ENCODE measurements around the gene SEMA4G. TPM values are rescaled to one million over a fixed set of nuclear protein-coding genes. Genes with fewer than 3 reads are reported as not detected.

Gene SEMA4G, protein sequence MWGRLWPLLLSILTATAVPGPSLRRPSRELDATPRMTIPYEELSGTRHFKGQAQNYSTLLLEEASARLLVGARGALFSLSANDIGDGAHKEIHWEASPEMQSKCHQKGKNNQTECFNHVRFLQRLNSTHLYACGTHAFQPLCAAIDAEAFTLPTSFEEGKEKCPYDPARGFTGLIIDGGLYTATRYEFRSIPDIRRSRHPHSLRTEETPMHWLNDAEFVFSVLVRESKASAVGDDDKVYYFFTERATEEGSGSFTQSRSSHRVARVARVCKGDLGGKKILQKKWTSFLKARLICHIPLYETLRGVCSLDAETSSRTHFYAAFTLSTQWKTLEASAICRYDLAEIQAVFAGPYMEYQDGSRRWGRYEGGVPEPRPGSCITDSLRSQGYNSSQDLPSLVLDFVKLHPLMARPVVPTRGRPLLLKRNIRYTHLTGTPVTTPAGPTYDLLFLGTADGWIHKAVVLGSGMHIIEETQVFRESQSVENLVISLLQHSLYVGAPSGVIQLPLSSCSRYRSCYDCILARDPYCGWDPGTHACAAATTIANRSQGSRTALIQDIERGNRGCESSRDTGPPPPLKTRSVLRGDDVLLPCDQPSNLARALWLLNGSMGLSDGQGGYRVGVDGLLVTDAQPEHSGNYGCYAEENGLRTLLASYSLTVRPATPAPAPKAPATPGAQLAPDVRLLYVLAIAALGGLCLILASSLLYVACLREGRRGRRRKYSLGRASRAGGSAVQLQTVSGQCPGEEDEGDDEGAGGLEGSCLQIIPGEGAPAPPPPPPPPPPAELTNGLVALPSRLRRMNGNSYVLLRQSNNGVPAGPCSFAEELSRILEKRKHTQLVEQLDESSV
- total RNA-seq = 0.72 and 2.5 TPM in 2 replicates
- 4.0 TPM for polyA plus RNA-seq (2012)

- peak; percentile 38 for DNase-seq (ENCODE audit: low read depth)
Measured at GRCh38 chr10:100969187-100970075, at the start of gene SEMA4G. Gene SEMA4G, plus strand, starts transcription at chr10:100969504. Its CDS starts 3,409 bp downstream, at chr10:100972913.

DNA sequence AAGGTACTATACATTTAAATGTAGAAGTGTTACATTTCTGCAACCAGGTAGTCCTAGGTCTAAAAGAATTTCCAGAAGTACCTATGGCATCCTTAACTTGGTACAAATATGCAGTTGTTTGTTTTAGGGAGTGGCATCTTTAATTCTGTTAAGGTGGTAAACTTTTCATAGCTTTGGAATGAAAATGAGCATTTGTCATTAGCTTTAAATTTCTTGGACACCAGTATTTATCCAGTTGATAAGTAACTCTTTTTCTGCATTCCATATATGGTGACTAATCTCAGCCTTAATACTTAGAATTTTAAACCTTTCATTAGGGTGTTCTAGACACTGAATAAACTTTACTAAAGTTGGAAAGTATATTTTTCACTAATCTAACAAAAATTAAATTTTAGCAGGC is 45.7 kb upstream of the SEMA4G start:
- no peak for DNase-seq (ENCODE audit: low read depth)

GRCh38 chr10:100927266-100927665 is 42.0 kb upstream of the SEMA4G start:
- no peak for DNase-seq (ENCODE audit: low read depth)

DNA sequence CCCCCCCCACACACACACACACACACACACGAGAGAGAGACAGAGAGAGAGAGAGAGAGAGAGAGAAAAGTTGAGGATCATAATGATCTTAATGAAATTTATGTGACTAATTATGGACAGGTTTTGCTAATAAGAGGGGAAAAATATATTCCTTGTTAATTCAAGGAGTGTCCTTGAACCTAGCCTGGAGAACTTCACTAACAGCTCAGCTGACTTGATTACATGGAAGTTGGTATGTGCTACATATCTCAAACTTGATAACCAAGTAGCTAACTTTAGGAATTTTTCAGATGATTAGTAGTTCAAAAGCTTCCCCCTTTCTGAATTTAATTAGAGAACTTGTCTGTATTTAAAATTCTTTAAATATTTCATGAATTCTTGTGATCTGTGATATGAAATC is 41.3 kb upstream of the SEMA4G start:
- DNase-seq (ENCODE audit: low read depth) = no peak

DNA sequence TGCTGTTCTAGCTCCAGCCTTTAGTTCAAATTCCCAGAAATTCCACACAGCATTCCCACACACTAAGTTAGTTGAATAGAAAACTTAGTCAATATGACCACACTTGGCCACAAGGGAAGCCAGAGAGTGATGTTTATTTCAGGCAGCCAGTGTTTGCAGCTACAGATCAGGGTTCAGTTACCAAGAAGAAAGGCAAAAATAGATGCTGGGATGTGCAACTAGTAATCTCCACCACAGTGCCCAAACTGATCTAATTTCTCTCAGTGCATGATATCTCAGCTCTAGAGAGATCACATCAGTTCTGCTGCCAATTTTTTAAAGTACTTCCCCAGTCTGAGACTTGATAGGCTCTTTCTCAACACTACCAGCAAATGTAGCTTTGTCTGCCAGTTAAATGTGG is 38.9 kb upstream of the SEMA4G start:
- peak; percentile 32 for DNase-seq (ENCODE audit: low read depth)

DNA sequence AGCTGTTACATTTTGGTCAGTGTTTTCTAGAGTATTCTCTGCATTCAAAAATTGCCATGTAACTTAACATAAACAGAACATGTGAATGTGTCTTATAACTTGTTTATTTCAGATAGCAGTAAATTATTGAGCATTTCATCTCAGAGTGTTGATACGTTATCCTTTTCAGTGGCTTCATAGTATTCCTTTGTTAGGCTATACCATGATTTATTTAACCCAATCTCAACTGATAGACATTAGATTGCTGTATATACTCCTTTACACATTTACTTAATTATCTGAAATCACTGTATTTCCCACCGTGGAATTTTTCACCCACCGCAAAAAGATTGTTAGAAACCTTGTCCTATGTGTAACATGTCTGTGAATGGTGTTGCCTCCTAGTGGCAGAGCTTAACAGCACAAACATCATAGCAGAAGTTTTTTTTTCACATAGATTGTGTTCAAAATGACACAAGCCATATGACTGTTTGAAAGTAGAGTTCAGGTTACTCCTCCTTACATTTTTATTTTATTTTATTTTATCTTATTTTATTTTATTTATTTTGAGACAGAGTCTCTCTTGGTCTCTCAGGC is 35.1 kb upstream of the SEMA4G start:
- no peak for DNase-seq (ENCODE audit: low read depth)

DNA sequence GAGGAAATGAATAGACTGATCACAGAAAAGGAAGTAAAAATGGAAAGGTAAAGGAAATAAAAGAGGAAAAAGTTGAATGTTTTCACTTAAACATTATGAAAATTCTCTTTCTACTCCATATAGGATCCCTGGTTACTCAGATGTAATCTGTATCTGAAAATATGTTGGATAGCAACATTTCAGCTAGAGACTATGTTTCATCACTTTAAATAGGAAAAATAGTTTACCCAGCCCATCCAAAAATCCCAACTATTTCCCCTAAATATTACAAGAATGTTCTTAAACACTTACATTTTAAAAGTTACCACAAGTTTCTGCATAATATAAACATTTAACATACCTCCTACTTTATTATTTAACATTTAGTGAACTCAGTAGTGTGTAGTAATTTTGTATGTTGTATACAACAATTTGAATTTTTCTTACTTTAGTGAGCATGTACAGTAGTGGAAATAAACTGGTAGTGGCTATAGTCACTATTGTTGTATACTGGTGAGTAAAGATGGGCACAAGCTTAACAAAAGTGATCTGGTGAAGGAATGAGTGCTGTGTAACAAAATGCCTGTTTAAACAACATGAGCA is 29.4 kb upstream of the SEMA4G start:
- no peak for DNase-seq (ENCODE audit: low read depth)

GRCh38 chr10:100942229-100942628 is 27.1 kb upstream of the SEMA4G start:
- DNase-seq (ENCODE audit: low read depth) = no peak

GRCh38 chr10:100943508-100943907 is 25.8 kb upstream of the SEMA4G start:
- no peak for DNase-seq (ENCODE audit: low read depth)

GRCh38 chr10:100945754-100946153 is 23.6 kb upstream of the SEMA4G start:
- DNase-seq (ENCODE audit: low read depth) = no peak

- DNase-seq (ENCODE audit: low read depth) = peak; percentile 67
Measured at GRCh38 chr10:100948916-100949315, 20.4 kb upstream of the SEMA4G start.

- no peak for DNase-seq (ENCODE audit: low read depth)
Measured at GRCh38 chr10:100960251-100960650, 9.1 kb upstream of the SEMA4G start.

GRCh38 chr10:100962351-100963080 is 6.8 kb upstream of the SEMA4G start:
- DNase-seq (ENCODE audit: low read depth) = no peak

DNA sequence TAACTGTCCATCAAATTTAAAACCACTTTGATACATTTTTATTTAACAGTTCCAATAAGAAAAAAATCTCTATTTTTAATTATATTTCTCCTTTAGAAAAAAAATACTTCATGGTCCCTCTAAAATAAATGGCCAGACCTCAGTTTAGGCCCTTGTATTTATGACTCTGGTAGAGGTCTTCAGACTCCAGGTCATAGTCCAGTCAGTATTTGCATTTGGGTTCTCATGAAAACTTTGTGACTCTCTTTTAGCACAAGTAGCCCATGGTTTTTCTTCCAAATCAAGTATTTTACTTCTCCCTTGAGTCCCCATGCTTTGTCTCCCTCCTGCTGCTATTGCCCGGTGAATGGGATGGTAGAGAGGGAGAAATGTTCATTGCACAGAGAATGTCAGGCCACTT is 5.5 kb upstream of the SEMA4G start:
- DNase-seq (ENCODE audit: low read depth) = no peak

- no peak for DNase-seq (ENCODE audit: low read depth)
Measured at GRCh38 chr10:100965820-100966219, 3.5 kb upstream of the SEMA4G start.

DNA sequence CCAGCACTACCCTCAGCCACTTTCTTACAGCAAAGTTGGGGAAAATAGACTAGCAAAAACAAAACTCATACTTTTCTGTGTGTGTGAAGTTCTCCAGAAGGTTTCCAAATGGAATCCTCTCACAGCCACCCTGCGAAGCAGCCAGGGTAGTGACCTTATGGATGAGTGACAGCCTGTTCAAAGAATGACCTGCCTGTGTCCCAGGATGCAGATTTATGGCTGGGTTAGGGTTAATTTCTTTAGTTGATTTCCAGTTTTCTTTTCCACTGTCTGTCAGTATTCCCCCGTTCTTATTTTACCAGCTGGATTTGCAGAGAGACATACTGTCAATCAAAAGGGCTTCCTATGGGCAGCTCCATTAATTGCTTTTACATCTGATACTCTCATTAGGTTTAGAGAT is 2.4 kb upstream of the SEMA4G start:
- DNase-seq (ENCODE audit: low read depth) = no peak

GRCh38 chr10:100967332-100967731 is 2.0 kb upstream of the SEMA4G start:
- no peak for DNase-seq (ENCODE audit: low read depth)

DNA sequence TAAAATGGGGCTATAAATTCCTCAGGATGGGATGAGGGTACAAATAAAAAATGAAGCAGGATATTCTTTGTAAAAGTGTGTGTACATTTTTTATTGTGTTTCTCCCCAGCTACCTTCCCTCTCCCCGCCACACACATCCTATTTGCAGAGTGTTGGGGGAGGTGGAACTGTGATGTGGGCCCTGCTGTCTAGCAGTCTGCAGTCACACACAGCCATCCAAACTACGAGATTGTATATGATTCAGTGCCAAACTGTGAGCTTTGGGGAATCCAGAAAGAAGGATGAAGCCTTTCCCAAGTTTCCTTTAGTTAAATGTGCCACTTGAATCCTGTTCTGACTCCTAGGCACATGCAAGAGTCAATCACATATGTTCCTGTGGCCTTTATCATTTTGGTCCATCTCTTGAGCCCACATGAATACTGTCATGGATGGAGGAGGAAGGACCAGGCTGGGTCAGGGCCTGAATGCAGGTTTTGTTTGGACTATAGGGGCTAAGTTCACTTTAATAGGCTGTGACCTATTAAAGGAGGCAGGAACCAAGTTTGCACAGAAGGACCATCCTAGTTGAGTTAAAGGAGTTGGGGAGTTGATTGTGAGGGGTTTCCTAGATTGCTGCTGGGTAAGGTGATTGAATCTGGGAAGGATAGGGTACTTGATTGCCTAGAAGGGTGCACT is 1.1 kb upstream of the SEMA4G start:
- DNase-seq (ENCODE audit: low read depth) = no peak

DNA sequence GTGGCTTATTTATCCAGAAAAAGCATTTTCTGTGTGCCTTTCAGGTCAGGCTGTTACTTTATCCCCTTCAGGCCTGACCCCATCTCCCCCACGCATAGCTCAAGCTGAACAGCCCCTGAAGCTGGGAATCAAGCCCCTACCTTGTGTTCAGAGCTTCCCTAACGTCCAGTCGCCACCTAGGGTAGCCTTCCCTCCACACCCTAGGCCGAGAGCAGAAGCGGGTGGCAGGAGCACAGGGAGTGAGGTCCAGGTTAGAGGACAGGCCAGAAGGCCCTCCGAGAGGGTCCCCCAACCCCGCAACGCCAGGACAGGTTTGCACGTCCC is 479 bp upstream of the SEMA4G start:
- DNase-seq (ENCODE audit: low read depth) = no peak

Measured in myocyte (in vitro differentiated cells).